NCI-H2227 (cell line): ENCODE data around the gene STK10.

Experiments
- DNase-seq: peaks from one replicate; lab custom pipeline; 2025; ENCODE audit not compliant: unreplicated experiment; lab: John Stamatoyannopoulos, UW

Gene STK10

GRCh38 chr5:172144931-172145869, 42.8 kb downstream of the STK10 start:
- no peak for DNase-seq

- DNase-seq, result no peak
Observed at GRCh38 chr5:172144291-172144815, 43.7 kb downstream of the STK10 start.

GRCh38 chr5:172143875-172144274, 44.1 kb downstream of the STK10 start:
- DNase-seq, result no peak

- no peak for DNase-seq
Observed at GRCh38 chr5:172142709-172143215, 45.3 kb downstream of the STK10 start.

- peak; percentile 33 for DNase-seq
Observed at GRCh38 chr5:172141949-172142319, 46.1 kb downstream of the STK10 start.

- DNase-seq, result no peak
Observed at GRCh38 chr5:172140866-172141265, 47.2 kb downstream of the STK10 start.

- DNase-seq, result no peak
Observed at GRCh38 chr5:172140120-172140519, 47.9 kb downstream of the STK10 start.

- DNase-seq, result no peak
Observed at GRCh38 chr5:172137046-172137445, 51.0 kb downstream of the STK10 start.

GRCh38 chr5:172133359-172134029, 54.5 kb downstream of the STK10 start:
- DNase-seq, result no peak

- no peak for DNase-seq
Observed at GRCh38 chr5:172131690-172132089, 56.3 kb downstream of the STK10 start.

- no peak for DNase-seq
Observed at GRCh38 chr5:172129256-172129910, 58.6 kb downstream of the STK10 start.

- no peak for DNase-seq
Observed at GRCh38 chr5:172127581-172127980, 60.4 kb downstream of the STK10 start.

GRCh38 chr5:172123269-172123692, 64.7 kb downstream of the STK10 start:
- no peak for DNase-seq

- DNase-seq, result no peak
Observed at GRCh38 chr5:172119921-172120688, 67.9 kb downstream of the STK10 start.

- DNase-seq, result no peak
Observed at GRCh38 chr5:172118891-172119290, 69.1 kb downstream of the STK10 start.

GRCh38 chr5:172117977-172118701, 69.9 kb downstream of the STK10 start:
- DNase-seq, result no peak

GRCh38 chr5:172115541-172115982, 72.5 kb downstream of the STK10 start:
- DNase-seq, result no peak

- no peak for DNase-seq
Observed at GRCh38 chr5:172114875-172115422, 73.1 kb downstream of the STK10 start.

- no peak for DNase-seq
Observed at GRCh38 chr5:172113036-172113435, 75.0 kb downstream of the STK10 start.

GRCh38 chr5:172111852-172112225, 76.2 kb downstream of the STK10 start:
- no peak for DNase-seq
